Transverse colon (tissue), 3 donors: Measurements from ENCODE around the gene UCHL3.

Experiments
- CTCF ChIP-seq, 5 experiments: fragments of 200-600 bp in 3 of 5; fragments of 450-650 bp in 2 of 5; sonication (generic) in 3 of 5; IDR thresholded peaks; 1 replicate in 2 of 5; 2 replicates in 3 of 5; pipeline ENCODE4 v1.5.1; 2016 to 2017; ENCODE audit warnings: antibody characterized with exemption in 5 of 5, inconsistent platforms in 3 of 5, mild to moderate bottlenecking in 2 of 5, moderate library complexity in 1 of 5
- POLR2A ChIP-seq: fragments of 450-650 bp; IDR thresholded peaks from one replicate; pipeline ENCODE4 v1.6.1; 2016; ENCODE audit warnings: antibody characterized with exemption, mild to moderate bottlenecking, moderate library complexity

GRCh38 chr13:75587679-75588078 is 38.1 kb downstream of the UCHL3 start:
- TF ChIP-seq POLR2A (no peak), CTCF (IDR thresholded peaks at IDR 0.05) (no peak)
